Measurements from ENCODE around the gene AP2B1. TPM values are rescaled to one million over a fixed set of nuclear protein-coding genes. Genes with fewer than 3 reads are reported as not detected.

Gene AP2B1
- total and polyA plus RNA-seq, 9 of the 15 experiments (the other 6 are each of a cell fraction or from before 2014, with no cell fraction given) = 60.1 to 287 (median 105) TPM

DNA sequence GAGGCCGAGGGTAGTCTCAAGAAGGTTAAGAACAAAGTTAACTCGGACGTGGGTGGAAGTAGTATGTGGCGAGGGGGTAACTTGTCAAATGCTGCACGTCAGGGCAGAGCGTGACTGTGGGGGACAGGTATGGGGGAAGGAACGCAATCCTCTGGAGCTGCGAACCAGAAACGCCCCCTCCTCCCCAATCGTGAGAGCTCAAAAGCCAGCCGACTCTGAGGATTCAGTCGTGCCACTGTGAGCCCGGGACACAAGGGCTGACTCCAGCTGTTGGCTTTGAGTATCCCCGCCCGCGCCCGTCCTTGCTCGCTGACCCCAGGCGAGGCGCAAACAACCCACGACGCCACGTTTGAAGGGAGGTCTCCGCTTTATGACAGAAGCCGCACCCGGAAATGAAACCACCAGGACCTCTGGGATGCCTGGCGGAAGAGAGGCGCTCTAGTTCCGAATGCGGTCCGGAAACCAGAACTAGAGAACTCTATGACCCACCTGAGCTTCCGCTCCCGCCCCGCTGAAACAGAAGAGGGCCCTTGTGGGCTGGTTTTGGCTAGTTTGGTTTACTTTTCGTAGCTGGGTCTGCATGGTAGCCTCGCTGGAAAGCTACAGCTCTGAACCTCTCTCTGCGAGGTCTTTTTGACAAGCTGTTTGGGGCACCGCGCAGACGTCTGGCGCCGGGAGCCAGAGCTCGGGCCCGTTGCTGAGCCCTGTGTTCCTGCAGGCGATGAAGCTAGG is 8.8 kb upstream of the AP2B1 start, which contains the start of gene PEX12 (continued):
- TF ChIP-seq, protein P1, sequence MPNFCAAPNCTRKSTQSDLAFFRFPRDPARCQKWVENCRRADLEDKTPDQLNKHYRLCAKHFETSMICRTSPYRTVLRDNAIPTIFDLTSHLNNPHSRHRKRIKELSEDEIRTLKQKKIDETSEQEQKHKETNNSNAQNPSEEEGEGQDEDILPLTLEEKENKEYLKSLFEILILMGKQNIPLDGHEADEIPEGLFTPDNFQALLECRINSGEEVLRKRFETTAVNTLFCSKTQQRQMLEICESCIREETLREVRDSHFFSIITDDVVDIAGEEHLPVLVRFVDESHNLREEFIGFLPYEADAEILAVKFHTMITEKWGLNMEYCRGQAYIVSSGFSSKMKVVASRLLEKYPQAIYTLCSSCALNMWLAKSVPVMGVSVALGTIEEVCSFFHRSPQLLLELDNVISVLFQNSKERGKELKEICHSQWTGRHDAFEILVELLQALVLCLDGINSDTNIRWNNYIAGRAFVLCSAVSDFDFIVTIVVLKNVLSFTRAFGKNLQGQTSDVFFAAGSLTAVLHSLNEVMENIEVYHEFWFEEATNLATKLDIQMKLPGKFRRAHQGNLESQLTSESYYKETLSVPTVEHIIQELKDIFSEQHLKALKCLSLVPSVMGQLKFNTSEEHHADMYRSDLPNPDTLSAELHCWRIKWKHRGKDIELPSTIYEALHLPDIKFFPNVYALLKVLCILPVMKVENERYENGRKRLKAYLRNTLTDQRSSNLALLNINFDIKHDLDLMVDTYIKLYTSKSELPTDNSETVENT (CRISPR knock-in tag; IDR thresholded peaks at IDR 0.05) = peak; percentile 59; the same call in 1 of the 2 replicates
- TF ChIP-seq ZNF407 (IDR thresholded peaks at IDR 0.05; ENCODE audit: low read depth) (no peak), BRD9 (IDR thresholded peaks at IDR 0.05; ENCODE audit: low read depth, partially characterized antibody) (peak; percentile 64), ZNF77 (CRISPR knock-in tag; IDR thresholded peaks at IDR 0.05) (no peak), POLR2A (conservative IDR thresholded peaks at IDR 0.05) (peak; percentile 96), TAF15 (IDR thresholded peaks at IDR 0.05; ENCODE audit: low read depth, low read length) (no peak), NFRKB (IDR thresholded peaks at IDR 0.05; ENCODE audit: low read depth) (peak; percentile 93), ZNF644 (tag; IDR thresholded peaks at IDR 0.05; ENCODE audit: low read depth) (no peak; the same call in 1 of the 2 replicates), CHD2 (IDR thresholded peaks at IDR 0.05; ENCODE audit: low read depth, low read length) (no peak; the same call in 1 of the 2 replicates), NUFIP1 (IDR thresholded peaks at IDR 0.05; ENCODE audit: partially characterized antibody) (no peak), TRIM28 (IDR thresholded peaks at IDR 0.05) (no peak), ZNF41 (CRISPR knock-in tag; conservative IDR thresholded peaks at IDR 0.05) (no peak), KLF16 (IDR thresholded peaks at IDR 0.05) (peak; percentile 73), ARHGAP35 (IDR thresholded peaks at IDR 0.05; ENCODE audit: partially characterized antibody) (no peak), NFYB (IDR thresholded peaks at IDR 0.05; ENCODE audit: extremely low read depth, insufficient read length) (no peak), PHB2 (IDR thresholded peaks at IDR 0.05; ENCODE audit: low read depth) (no peak), HIVEP1 (CRISPR knock-in tag; IDR thresholded peaks at IDR 0.05) (no peak), GABPA (tag; conservative IDR thresholded peaks at IDR 0.05; ENCODE audit: low read depth) (peak; percentile 99)
- TF ChIP-seq, protein P2, sequence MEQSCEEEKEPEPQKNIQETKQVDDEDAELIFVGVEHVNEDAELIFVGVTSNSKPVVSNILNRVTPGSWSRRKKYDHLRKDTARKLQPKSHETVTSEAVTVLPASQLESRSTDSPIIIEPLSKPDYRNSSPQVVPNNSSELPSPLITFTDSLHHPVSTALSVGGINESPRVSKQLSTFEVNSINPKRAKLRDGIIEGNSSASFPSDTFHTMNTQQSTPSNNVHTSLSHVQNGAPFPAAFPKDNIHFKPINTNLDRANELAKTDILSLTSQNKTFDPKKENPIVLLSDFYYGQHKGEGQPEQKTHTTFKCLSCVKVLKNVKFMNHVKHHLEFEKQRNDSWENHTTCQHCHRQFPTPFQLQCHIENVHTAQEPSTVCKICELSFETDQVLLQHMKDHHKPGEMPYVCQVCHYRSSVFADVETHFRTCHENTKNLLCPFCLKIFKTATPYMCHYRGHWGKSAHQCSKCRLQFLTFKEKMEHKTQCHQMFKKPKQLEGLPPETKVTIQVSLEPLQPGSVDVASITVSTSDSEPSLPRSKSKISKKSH (CRISPR knock-in tag; IDR thresholded peaks at IDR 0.05) = no peak

Data from K562 (cell line).